Upper lobe of right lung (tissue), 1 donor: Measurements from ENCODE around the gene NHP2. TPM values are rescaled to one million over a fixed set of nuclear protein-coding genes. Genes with fewer than 3 reads are reported as not detected.
A peak's percentile ranks its signal among the peaks of the same experiment; 100 is the strongest.
"Not testable (repeated sequence)": the region's sequence is repeated elsewhere in the genome, so short reads cannot be mapped to it uniquely, and the experiment has no call there.

Experiments used
- ATAC-seq: fragments of 200-7000 bp; cut with Tn5 transposase; one replicate; pipeline ENCODE4 v1.9.1; 2020; ENCODE audit warnings: mild to moderate bottlenecking, moderate library complexity
- DNase-seq: peaks from one replicate; pipeline ENCODE4 v3.0.0-alpha.2; 2020
- H3K27ac ChIP-seq: fragments of 200-600 bp; one replicate; pipeline ENCODE4 v1.8.0; 2022
- H3K27me3 ChIP-seq: fragments of 200-600 bp; one replicate; pipeline ENCODE4 v1.8.0; 2022; ENCODE audit warnings: mild to moderate bottlenecking
- H3K36me3 ChIP-seq: fragments of 200-600 bp; one replicate; pipeline ENCODE4 v1.8.0; 2022
- H3K4me1 ChIP-seq: fragments of 200-600 bp; one replicate; pipeline ENCODE4 v1.8.0; 2022
- H3K4me3 ChIP-seq: fragments of 200-600 bp; one replicate; pipeline ENCODE4 v1.8.0; 2022; ENCODE audit warnings: mild to moderate bottlenecking
- H3K9me3 ChIP-seq: fragments of 200-600 bp; one replicate; pipeline ENCODE4 v1.8.0; 2022
- CTCF ChIP-seq: fragments of 200-600 bp; IDR thresholded peaks from one replicate; pipeline ENCODE4 v1.8.0; 2022; ENCODE audit warnings: antibody characterized with exemption
- intact Hi-C: fragments of 100-400 bp; cut with DNase I; formaldehyde crosslinking; loops from one replicate; pipeline ENCODE4 v1.11.0; 2022
- total RNA-seq: library from RNA; stranded (reverse); fragmentation: NEBNext Ultra II Directional; extraction: Animal tissue kit (Norgen Biotek cat#: 25700); gene quantifications from one replicate; pipeline ENCODE4 v1.2.1, GENCODE V29; 2021
- donor health status: DM: no; HTN: yes; CAD: no; lungs with severe emphysema.

The NHP2 gene
- total RNA-seq, 1 donor from 2014 or later, result 60.1 TPM

GRCh38 chr5:178198706-178199105 is 45.0 kb upstream of the NHP2 start:
- no peaks in the 10 kb centered on the region for H3K36me3 ChIP-seq
- DNase-seq, result no peak

GRCh38 chr5:178198151-178198550 is 44.5 kb upstream of the NHP2 start:
- H3K4me1 ChIP-seq, H3K27ac ChIP-seq, DNase-seq, ATAC-seq, H3K9me3 ChIP-seq, H3K4me3 ChIP-seq, H3K27me3 ChIP-seq, intact Hi-C loops, H3K36me3 ChIP-seq: not testable (repeated sequence)

More at GRCh38 chr5:178198706-178199105, 45.0 kb upstream of the NHP2 start:
- intact Hi-C loops, result no loop called here
- H3K9me3 ChIP-seq, result no peaks in the 10 kb centered on the region
- H3K4me3 ChIP-seq, result no peak overlapping the region
- peaks cover 3% of the 10 kb centered on the region for H3K4me1 ChIP-seq
- no peak for ATAC-seq
- H3K27me3 ChIP-seq, result peaks cover 6% of the 10 kb centered on the region
- no peak for TF ChIP-seq CTCF
- no peak overlapping the region for H3K27ac ChIP-seq

GRCh38 chr5:178196986-178197385 is 43.3 kb upstream of the NHP2 start:
- no peak overlapping the region for H3K4me3 ChIP-seq
- peak; percentile 49 for TF ChIP-seq CTCF
- H3K27ac ChIP-seq, result no peak overlapping the region
- H3K27me3 ChIP-seq, result peaks cover 6% of the 10 kb centered on the region
- ATAC-seq (peak; percentile 65), DNase-seq (no peak)
- H3K4me1 ChIP-seq, result no peaks in the 10 kb centered on the region
- intact Hi-C loops, result no loop called here
- no peaks in the 10 kb centered on the region for H3K36me3 ChIP-seq
- H3K9me3 ChIP-seq, result no peaks in the 10 kb centered on the region

GRCh38 chr5:178196281-178196812 is 42.7 kb upstream of the NHP2 start:
- no peak for ATAC-seq
- DNase-seq, result no peak
- no peaks in the 10 kb centered on the region for H3K9me3 ChIP-seq
- peaks cover 6% of the 10 kb centered on the region for H3K27me3 ChIP-seq
- H3K36me3 ChIP-seq, result no peaks in the 10 kb centered on the region
- no peak overlapping the region for H3K27ac ChIP-seq
- TF ChIP-seq CTCF, result no peak
- intact Hi-C loops, result no loop called here
- H3K4me3 ChIP-seq, result no peak overlapping the region
- no peaks in the 10 kb centered on the region for H3K4me1 ChIP-seq

- no peak for TF ChIP-seq CTCF
- ATAC-seq, result peak; percentile 38
- no peaks in the 10 kb centered on the region for H3K36me3 ChIP-seq
- no peak overlapping the region for H3K27ac ChIP-seq
- intact Hi-C loops, result no loop called here
- no peaks in the 10 kb centered on the region for H3K4me1 ChIP-seq
- no peak overlapping the region for H3K4me3 ChIP-seq
- no peak for DNase-seq
- no peaks in the 10 kb centered on the region for H3K9me3 ChIP-seq
- H3K27me3 ChIP-seq, result peaks cover 6% of the 10 kb centered on the region
Measured at GRCh38 chr5:178194026-178194425, 40.3 kb upstream of the NHP2 start.

- Histone ChIP-seq H3K36me3 (no peaks in the 10 kb centered on the region), H3K9me3 (no peaks in the 10 kb centered on the region), H3K27me3 (peaks cover 6% of the 10 kb centered on the region), H3K4me1 (no peaks in the 10 kb centered on the region), H3K4me3 (no peak overlapping the region), H3K27ac (no peak overlapping the region)
- TF ChIP-seq CTCF, result no peak
- intact Hi-C loops, result no loop called here
- no peak for DNase-seq
- ATAC-seq, result no peak
Measured at GRCh38 chr5:178193251-178193809, 39.6 kb upstream of the NHP2 start.
